CD4-positive, alpha-beta T cell treated with Interleukin-2 at 100 ng/mL for 4 hours (primary cell): ENCODE measurements around the gene CLIC5.

Experiments
- DNase-seq: peaks from one replicate; pipeline ENCODE4 v3.0.0-alpha.2; 2020; ENCODE audit warnings: low spot score

Gene CLIC5

GRCh38 chr6:46015119-46015968 lies at the start of gene CLIC5:
CLIC5 (minus strand) TSS chr6:46015860; CDS start chr6:46015542, 318 bp downstream.
- DNase-seq, result peak; percentile 26

DNA sequence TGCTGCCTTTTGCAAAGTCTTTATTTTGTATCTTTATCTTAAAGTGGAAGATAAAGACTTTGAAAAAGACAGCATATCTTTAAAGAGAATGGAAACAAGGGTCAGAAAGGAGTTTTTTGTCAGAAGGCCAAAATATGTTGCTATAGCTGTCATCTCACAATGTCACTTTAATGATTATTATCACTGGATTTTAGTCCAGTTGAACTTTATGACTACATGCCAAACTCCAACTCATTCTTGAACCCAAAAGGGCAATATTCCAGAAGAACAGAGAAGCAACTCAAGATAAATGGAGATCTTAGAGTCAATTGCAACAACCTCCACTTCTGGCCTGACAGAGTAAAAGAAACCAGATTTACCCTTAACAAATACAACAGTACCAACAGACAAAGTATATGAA lies 47.3 kb upstream of the CLIC5 start:
- DNase-seq, result no peak

DNA sequence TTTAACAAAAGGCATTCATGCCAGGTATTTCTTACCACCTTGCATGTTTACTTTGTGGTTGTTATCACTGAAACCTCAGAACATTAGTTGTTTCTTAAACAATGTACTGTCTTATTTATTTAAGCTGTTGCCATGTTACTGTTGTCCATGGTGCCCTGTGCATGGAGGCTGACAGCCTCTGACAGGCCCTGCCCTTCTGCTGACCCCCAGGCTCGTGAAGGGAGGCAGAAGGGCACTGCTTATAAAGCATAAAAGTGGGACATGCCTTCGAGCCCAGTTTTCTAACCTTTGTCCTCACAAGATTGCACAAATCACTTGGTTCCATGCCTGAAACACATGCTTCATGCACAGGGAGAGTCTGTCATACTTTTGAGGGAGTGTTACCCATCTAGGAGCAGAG lies 46.7 kb upstream of the CLIC5 start:
- DNase-seq, result no peak

DNA sequence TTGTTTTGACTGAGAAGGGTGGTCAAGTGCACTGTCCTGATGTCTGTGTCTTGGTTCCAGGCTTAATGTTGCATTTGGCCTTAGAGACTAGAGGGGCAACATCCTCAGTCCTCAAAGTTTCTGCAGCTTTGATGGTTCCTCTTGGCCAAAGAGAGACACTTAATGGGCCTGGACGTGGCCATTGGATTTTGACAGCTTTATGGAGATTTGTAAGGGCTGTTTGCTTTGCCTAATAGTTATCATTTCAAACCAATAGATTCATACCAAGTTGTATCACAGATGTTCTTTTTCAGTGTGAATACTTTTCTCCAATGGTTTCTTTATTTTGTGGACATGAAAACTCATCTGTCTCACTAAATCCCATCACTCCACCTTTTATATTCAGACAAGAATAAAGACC lies 45.8 kb upstream of the CLIC5 start:
- DNase-seq, result no peak

- no peak for DNase-seq
Observed at GRCh38 chr6:46059608-46060007, 43.9 kb upstream of the CLIC5 start.

DNA sequence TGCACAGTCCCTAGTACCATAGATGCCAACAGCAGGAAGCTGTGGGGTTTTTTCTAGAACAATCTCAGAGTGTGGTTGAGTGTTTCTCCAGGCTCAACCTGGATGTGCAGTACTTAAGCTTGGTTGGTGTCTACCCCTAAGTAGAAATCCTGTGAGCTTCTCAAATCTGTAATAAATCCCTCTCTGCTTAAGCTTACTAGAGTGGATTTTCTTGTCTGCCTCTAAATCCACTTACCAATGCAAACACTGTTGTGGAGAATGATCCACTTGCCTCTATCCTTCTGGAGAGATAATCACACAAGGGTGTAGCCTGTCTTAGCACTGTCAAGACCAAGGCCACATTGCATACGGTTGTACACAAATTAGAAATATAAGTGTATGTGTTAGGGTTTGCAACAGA lies 43.3 kb upstream of the CLIC5 start:
- DNase-seq, result no peak

DNA sequence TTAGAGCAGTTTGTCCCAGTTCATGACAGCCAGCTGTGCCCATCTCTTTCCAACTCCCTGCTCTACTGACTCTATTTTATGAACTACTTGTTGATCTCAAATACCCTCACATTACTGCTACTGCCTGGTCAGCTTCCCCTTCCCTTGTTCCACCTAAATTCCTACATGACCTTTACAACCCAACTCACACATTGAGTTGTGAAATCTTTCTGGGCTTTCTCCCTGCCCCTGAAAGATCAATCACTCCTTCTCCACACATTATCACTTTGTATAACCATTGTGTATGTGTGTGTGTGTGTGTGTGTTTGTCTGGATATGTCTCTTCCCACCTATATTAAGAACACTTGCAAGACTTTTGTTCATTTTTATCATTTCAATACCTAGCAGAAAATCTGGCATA lies 42.1 kb upstream of the CLIC5 start:
- no peak for DNase-seq

- no peak for DNase-seq
Observed at GRCh38 chr6:46056906-46057529, 41.4 kb upstream of the CLIC5 start.

DNA sequence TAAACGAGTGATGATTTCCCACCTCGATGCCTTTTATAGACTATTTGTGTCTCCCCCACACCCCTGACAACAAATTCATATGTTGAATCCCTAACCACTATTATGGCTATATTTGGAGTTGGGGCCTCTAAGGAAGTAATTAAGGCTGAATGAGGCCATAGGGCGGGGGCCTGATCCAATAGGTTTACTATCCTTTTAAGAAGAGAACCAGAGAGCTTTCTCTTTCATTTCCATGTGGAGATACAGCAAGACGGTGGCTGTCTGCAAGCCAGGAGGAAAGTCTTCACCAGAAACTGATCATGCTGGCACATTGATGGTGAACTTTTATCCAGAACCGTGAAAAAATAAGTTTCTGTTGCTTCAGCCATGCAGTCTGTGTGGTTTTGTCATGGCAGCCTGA lies 38.9 kb upstream of the CLIC5 start:
- DNase-seq, result no peak

- no peak for DNase-seq
Observed at GRCh38 chr6:46053039-46053933, 37.6 kb upstream of the CLIC5 start.

GRCh38 chr6:46052479-46052878 lies 36.8 kb upstream of the CLIC5 start:
- DNase-seq, result no peak

- no peak for DNase-seq
Observed at GRCh38 chr6:46051962-46052361, 36.3 kb upstream of the CLIC5 start.

DNA sequence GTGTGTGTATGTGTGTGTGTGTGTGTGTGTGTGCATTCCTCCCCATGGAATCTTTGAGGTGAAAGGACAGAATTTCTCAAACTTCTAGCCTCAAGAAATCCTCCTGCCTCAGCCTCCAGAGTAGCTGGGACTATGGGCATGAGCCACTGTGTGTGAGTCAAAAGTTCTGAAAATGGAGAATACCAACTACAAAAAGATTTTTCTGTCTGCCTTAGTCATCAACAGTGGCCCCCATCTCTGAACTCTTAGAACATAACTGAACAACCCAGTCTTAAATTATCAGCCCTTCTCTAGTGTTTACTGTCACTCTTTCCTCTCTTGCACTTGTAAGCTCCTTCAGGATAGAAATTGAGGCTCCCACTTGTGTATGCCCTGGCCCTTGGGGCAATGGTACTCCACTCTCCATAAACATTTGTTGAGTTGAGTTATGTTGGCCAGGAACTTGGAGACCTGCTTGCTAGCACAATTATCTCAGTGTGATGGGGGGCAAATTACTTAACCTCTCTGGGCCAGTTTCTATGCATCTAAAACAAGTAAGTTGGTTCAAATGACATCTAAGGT lies 35.3 kb upstream of the CLIC5 start:
- no peak for DNase-seq

- no peak for DNase-seq
Observed at GRCh38 chr6:46048646-46049297, 33.1 kb upstream of the CLIC5 start.

- DNase-seq, result no peak
Observed at GRCh38 chr6:46046558-46047174, 31.0 kb upstream of the CLIC5 start.

GRCh38 chr6:46044881-46045617 lies 29.4 kb upstream of the CLIC5 start:
- peak; percentile 15 for DNase-seq

DNA sequence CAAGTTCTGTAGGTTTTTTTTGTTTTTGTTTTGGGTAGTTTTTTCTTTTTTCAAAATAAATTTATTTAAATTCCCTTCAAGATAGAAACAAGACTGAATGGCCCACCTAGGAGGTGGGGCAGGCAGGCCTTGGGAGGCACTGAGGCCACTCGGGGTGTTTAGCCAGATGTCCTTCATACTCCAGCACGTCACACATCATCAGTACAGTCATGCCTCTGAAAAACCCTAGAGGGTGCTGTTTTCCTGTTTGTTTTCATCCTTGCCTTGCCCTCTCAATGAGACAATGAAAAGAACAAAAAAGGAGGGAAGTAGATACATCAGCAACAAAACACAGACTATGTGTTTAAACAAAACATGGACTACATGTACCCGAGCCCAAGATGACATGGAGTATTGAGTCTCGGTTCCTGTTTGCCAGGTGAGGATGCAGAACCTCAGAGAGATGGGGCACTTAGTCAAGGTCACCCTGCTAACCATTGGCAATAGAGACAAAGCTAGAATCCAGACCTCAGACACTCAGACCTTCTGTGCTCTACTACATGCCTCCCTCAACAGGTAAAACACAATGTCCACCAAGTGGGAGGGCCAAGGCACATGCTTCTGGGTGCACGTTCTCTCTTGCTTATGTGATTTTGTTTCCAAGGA lies 26.8 kb upstream of the CLIC5 start:
- peak; percentile 37 for DNase-seq

GRCh38 chr6:46040288-46040687 lies 24.6 kb upstream of the CLIC5 start:
- no peak for DNase-seq

GRCh38 chr6:46039646-46040045 lies 24.0 kb upstream of the CLIC5 start:
- DNase-seq, result no peak

DNA sequence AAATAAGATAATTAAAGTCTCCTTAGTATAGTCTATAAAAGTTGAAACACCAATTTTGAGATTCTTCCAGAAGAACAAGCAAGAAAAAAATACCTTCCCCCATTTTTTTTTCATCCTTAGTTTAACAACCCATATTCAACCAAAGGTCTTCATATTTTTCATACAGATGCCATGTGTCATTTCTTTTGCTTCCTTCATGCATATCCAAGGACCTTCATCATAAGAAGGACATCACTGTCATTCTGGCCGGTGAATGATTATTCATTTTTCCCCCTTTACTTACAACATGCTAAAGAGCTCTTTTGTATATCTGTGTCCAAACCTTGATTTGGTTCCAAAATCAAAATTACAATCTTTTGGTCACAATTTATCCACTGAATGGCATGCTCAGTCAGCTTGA lies 21.3 kb upstream of the CLIC5 start:
- DNase-seq, result no peak
